Neural cell (in vitro differentiated cells): ENCODE data around the gene MDFIC.

Source experiments
- EP300 ChIP-seq: fragments of 450-650 bp; conservative IDR thresholded peaks from 2 replicates; pipeline ENCODE4 v1.6.1; 2014; ENCODE audit warnings: antibody characterized with exemption, mild to moderate bottlenecking, moderate library complexity; ENCODE audit not compliant: poor library complexity, severe bottlenecking
- EZH2 ChIP-seq: fragments of 200-600, 300-800 bp; shearing (Covaris generic), sonication (generic); IDR thresholded peaks from 2 replicates; pipeline ENCODE4 v1.6.1; 2014; ENCODE audit warnings: antibody characterized with exemption, low read length, borderline replicate concordance, mild to moderate bottlenecking; ENCODE audit not compliant: insufficient read depth, poor library complexity, severe bottlenecking
- RAD21 ChIP-seq: fragments of 450-650 bp; conservative IDR thresholded peaks from 2 replicates; pipeline ENCODE4 v1.6.1; 2014; ENCODE audit warnings: antibody characterized with exemption, mild to moderate bottlenecking, moderate library complexity
- SMC3 ChIP-seq: fragments of 450-650 bp; conservative IDR thresholded peaks from 2 replicates; pipeline ENCODE4 v1.6.1; 2014; ENCODE audit warnings: antibody characterized with exemption, mild to moderate bottlenecking, moderate library complexity; ENCODE audit not compliant: poor library complexity
- TAF1 ChIP-seq: IDR thresholded peaks from 2 replicates; pipeline ENCODE4 v1.6.1; 2012; ENCODE audit warnings: low read depth
- TF ChIP-seq, protein P1 (sequence below): fragments of 450-650 bp; IDR thresholded peaks from 2 replicates; pipeline ENCODE4 v1.5.1; 2014; ENCODE audit warnings: antibody characterized with exemption, mild to moderate bottlenecking, moderate library complexity; ENCODE audit not compliant: poor library complexity, severe bottlenecking
- TF ChIP-seq, protein P2 (sequence below): IDR thresholded peaks from 2 replicates; pipeline ENCODE4 v1.6.1; 2012; ENCODE audit warnings: borderline replicate concordance

DNA sequence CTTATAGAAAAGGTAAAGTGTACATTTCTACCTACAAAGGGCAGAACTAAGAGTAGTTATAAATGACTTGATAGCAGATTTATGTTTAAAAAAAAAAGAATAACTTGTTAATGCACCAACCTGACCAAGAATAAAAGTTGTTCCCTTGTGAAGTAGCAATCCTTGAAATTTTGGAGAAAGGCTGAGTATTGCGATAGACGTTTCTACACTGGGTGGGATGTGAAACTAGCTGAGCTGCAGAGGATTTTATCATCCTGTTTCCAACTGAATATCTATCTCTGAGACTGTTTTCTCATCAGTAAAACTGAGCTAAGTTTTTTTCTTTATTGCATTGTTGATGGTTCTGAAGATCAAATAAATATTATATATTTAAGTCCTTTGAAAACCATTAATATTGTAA lies 14.6 kb downstream of the MDFIC start:
- TF ChIP-seq SMC3 = no peak
- TF ChIP-seq, protein P1, sequence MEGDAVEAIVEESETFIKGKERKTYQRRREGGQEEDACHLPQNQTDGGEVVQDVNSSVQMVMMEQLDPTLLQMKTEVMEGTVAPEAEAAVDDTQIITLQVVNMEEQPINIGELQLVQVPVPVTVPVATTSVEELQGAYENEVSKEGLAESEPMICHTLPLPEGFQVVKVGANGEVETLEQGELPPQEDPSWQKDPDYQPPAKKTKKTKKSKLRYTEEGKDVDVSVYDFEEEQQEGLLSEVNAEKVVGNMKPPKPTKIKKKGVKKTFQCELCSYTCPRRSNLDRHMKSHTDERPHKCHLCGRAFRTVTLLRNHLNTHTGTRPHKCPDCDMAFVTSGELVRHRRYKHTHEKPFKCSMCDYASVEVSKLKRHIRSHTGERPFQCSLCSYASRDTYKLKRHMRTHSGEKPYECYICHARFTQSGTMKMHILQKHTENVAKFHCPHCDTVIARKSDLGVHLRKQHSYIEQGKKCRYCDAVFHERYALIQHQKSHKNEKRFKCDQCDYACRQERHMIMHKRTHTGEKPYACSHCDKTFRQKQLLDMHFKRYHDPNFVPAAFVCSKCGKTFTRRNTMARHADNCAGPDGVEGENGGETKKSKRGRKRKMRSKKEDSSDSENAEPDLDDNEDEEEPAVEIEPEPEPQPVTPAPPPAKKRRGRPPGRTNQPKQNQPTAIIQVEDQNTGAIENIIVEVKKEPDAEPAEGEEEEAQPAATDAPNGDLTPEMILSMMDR = no peak
- no peak for TF ChIP-seq TAF1
- no peak for TF ChIP-seq EP300
- TF ChIP-seq EZH2 = no peak
- no peak for TF ChIP-seq RAD21
- TF ChIP-seq, protein P2, sequence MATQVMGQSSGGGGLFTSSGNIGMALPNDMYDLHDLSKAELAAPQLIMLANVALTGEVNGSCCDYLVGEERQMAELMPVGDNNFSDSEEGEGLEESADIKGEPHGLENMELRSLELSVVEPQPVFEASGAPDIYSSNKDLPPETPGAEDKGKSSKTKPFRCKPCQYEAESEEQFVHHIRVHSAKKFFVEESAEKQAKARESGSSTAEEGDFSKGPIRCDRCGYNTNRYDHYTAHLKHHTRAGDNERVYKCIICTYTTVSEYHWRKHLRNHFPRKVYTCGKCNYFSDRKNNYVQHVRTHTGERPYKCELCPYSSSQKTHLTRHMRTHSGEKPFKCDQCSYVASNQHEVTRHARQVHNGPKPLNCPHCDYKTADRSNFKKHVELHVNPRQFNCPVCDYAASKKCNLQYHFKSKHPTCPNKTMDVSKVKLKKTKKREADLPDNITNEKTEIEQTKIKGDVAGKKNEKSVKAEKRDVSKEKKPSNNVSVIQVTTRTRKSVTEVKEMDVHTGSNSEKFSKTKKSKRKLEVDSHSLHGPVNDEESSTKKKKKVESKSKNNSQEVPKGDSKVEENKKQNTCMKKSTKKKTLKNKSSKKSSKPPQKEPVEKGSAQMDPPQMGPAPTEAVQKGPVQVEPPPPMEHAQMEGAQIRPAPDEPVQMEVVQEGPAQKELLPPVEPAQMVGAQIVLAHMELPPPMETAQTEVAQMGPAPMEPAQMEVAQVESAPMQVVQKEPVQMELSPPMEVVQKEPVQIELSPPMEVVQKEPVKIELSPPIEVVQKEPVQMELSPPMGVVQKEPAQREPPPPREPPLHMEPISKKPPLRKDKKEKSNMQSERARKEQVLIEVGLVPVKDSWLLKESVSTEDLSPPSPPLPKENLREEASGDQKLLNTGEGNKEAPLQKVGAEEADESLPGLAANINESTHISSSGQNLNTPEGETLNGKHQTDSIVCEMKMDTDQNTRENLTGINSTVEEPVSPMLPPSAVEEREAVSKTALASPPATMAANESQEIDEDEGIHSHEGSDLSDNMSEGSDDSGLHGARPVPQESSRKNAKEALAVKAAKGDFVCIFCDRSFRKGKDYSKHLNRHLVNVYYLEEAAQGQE = no peak
